Cortex of kidney (tissue), 1 donor: ENCODE measurements around the gene TMEM183A.

ENCODE experiments used
- DNase-seq: peaks from one replicate; lab custom pipeline; 2025; lab: John Stamatoyannopoulos, UW

TMEM183A gene

GRCh38 chr1:203028784-203029553 lies 21.8 kb downstream of the TMEM183A start:
- no peak for DNase-seq

GRCh38 chr1:203031467-203031866 lies 24.3 kb downstream of the TMEM183A start:
- DNase-seq, result no peak

- no peak for DNase-seq
These were observed 26.1 kb downstream of the TMEM183A start for GRCh38 chr1:203033287-203033686.

- DNase-seq, result no peak
These were observed 26.7 kb downstream of the TMEM183A start for GRCh38 chr1:203033917-203034316.

- DNase-seq, result no peak
These were observed 27.4 kb downstream of the TMEM183A start for GRCh38 chr1:203034422-203035110.

GRCh38 chr1:203035111-203036000 lies 28.2 kb downstream of the TMEM183A start:
- no peak for DNase-seq

- no peak for DNase-seq
These were observed 29.0 kb downstream of the TMEM183A start for GRCh38 chr1:203036135-203036534.

GRCh38 chr1:203036537-203036936 lies 29.4 kb downstream of the TMEM183A start:
- DNase-seq, result no peak

- no peak for DNase-seq
These were observed 30.5 kb downstream of the TMEM183A start for GRCh38 chr1:203037509-203038190.

- DNase-seq, result no peak
These were observed 31.1 kb downstream of the TMEM183A start for GRCh38 chr1:203038217-203038741.

GRCh38 chr1:203038891-203039608 lies 31.9 kb downstream of the TMEM183A start:
- no peak for DNase-seq

GRCh38 chr1:203039609-203040512 lies 32.7 kb downstream of the TMEM183A start:
- no peak for DNase-seq

GRCh38 chr1:203040513-203041275 lies 33.5 kb downstream of the TMEM183A start:
- DNase-seq, result no peak

- no peak for DNase-seq
These were observed 34.3 kb downstream of the TMEM183A start for GRCh38 chr1:203041351-203041932.

- DNase-seq, result no peak
These were observed 36.8 kb downstream of the TMEM183A start for GRCh38 chr1:203043830-203044545.

- DNase-seq, result no peak
These were observed 37.5 kb downstream of the TMEM183A start for GRCh38 chr1:203044546-203045250.

- DNase-seq, result no peak
These were observed 38.2 kb downstream of the TMEM183A start for GRCh38 chr1:203045336-203045735.
